ENCODE results near the gene SPOCD1.

SPOCD1 gene

GRCh38 chr1:31815752-31816500, at the start of gene SPOCD1:
SPOCD1 (minus strand) TSS chr1:31816022; CDS start chr1:31815333, 689 bp downstream.
- in situ Hi-C loops (cut with HindIII; ENCODE audit: low sequenced_read_pairs) = no loop called here

GRCh38 chr1:31862071-31862470, 46.2 kb upstream of the SPOCD1 start:
- in situ Hi-C loops (cut with HindIII; ENCODE audit: low sequenced_read_pairs) = no loop called here

GRCh38 chr1:31861346-31861745, 45.5 kb upstream of the SPOCD1 start:
- in situ Hi-C loops (cut with HindIII; ENCODE audit: low sequenced_read_pairs) = no loop called here

GRCh38 chr1:31860581-31860980, 44.8 kb upstream of the SPOCD1 start:
- in situ Hi-C loops (cut with HindIII; ENCODE audit: low sequenced_read_pairs) = no loop called here

GRCh38 chr1:31859719-31860118, 43.9 kb upstream of the SPOCD1 start:
- in situ Hi-C loops (cut with HindIII; ENCODE audit: low sequenced_read_pairs) = no loop called here

- in situ Hi-C loops (cut with HindIII; ENCODE audit: low sequenced_read_pairs) = no loop called here
These were observed 43.2 kb upstream of the SPOCD1 start for GRCh38 chr1:31859044-31859443.

GRCh38 chr1:31857863-31858262, 42.0 kb upstream of the SPOCD1 start:
- in situ Hi-C loops (cut with HindIII; ENCODE audit: low sequenced_read_pairs) = no loop called here

GRCh38 chr1:31856140-31856539, 40.3 kb upstream of the SPOCD1 start:
- in situ Hi-C loops (cut with HindIII; ENCODE audit: low sequenced_read_pairs) = no loop called here

- in situ Hi-C loops (cut with HindIII; ENCODE audit: low sequenced_read_pairs) = no loop called here
These were observed 39.4 kb upstream of the SPOCD1 start for GRCh38 chr1:31855038-31855845.

- in situ Hi-C loops (cut with HindIII; ENCODE audit: low sequenced_read_pairs) = no loop called here
These were observed 33.8 kb upstream of the SPOCD1 start for GRCh38 chr1:31849653-31850052.

- in situ Hi-C loops (cut with HindIII; ENCODE audit: low sequenced_read_pairs) = no loop called here
These were observed 32.6 kb upstream of the SPOCD1 start for GRCh38 chr1:31848381-31848897.

- in situ Hi-C loops (cut with HindIII; ENCODE audit: low sequenced_read_pairs) = no loop called here
These were observed 30.7 kb upstream of the SPOCD1 start for GRCh38 chr1:31846484-31846883.

- in situ Hi-C loops (cut with HindIII; ENCODE audit: low sequenced_read_pairs) = no loop called here
These were observed 27.7 kb upstream of the SPOCD1 start for GRCh38 chr1:31843506-31843905.

- in situ Hi-C loops (cut with HindIII; ENCODE audit: low sequenced_read_pairs) = no loop called here
These were observed 24.0 kb upstream of the SPOCD1 start for GRCh38 chr1:31839662-31840343.

- in situ Hi-C loops (cut with HindIII; ENCODE audit: low sequenced_read_pairs) = no loop called here
These were observed 21.8 kb upstream of the SPOCD1 start for GRCh38 chr1:31837451-31838158.

- in situ Hi-C loops (cut with HindIII; ENCODE audit: low sequenced_read_pairs) = no loop called here
These were observed 20.8 kb upstream of the SPOCD1 start for GRCh38 chr1:31836638-31837037.

GRCh38 chr1:31835415-31835814, 19.6 kb upstream of the SPOCD1 start:
- in situ Hi-C loops (cut with HindIII; ENCODE audit: low sequenced_read_pairs) = no loop called here

GRCh38 chr1:31834501-31834900, 18.7 kb upstream of the SPOCD1 start:
- in situ Hi-C loops (cut with HindIII; ENCODE audit: low sequenced_read_pairs) = no loop called here

GRCh38 chr1:31831397-31832378, 15.9 kb upstream of the SPOCD1 start:
- in situ Hi-C loops (cut with HindIII; ENCODE audit: low sequenced_read_pairs) = no loop called here

- in situ Hi-C loops (cut with HindIII; ENCODE audit: low sequenced_read_pairs) = no loop called here
These were observed 14.7 kb upstream of the SPOCD1 start for GRCh38 chr1:31830511-31830910.

Data from DLD1 (cell line).